Body of pancreas (tissue), 4 donors: Measurements from ENCODE around the gene MUC6. TPM values are rescaled to one million over a fixed set of nuclear protein-coding genes. Genes with fewer than 3 reads are reported as not detected.

Experiments
- ATAC-seq: fragments of 150-250 bp; one replicate; pipeline ENCODE4 v1.9.1; 2016
- DNase-seq, 4 donors: peaks; one replicate each; pipeline ENCODE4 v3.0.0-alpha.2; 2019
- H3K27ac ChIP-seq, 4 donors: fragments of 200-600 bp; sonication (generic); 1 replicate in 3 of 4; 2 replicates in 1 of 4; pipeline versions ENCODE4 v1.5.1 to v1.6.1; 2016 to 2019; ENCODE audit warnings: mild to moderate bottlenecking in 1 of 4, mixed read lengths in 1 of 4, moderate library complexity in 1 of 4
- H3K27me3 ChIP-seq, 2 donors: fragments of 200-600 bp; sonication (generic); one replicate each; pipeline ENCODE4 v1.6.0; 2016; ENCODE audit warnings: mild to moderate bottlenecking in 1 of 2
- H3K36me3 ChIP-seq, 2 donors: fragments of 200-600 bp; sonication (generic); replicated peaks in 1 of 2; 2 replicates each; pipeline ENCODE4 v1.5.1; 2016; ENCODE audit warnings: low read depth in 2 of 2; ENCODE audit not compliant: insufficient read depth in 1 of 2
- H3K4me1 ChIP-seq: fragments of 200-600 bp; sonication (generic); one replicate; pipeline ENCODE4 v1.6.0; 2016
- H3K4me3 ChIP-seq, 2 donors: fragments of 200-600 bp; sonication (generic); 1 replicate in 1 of 2; 2 replicates in 1 of 2; pipeline ENCODE4 v1.5.1; 2016 to 2019
- H3K9me3 ChIP-seq, 3 donors: fragments of 200-600 bp; sonication (generic); 1 replicate in 2 of 3; 2 replicates in 1 of 3; pipeline ENCODE4 v1.5.1; 2016
- CTCF ChIP-seq, 7 experiments: fragments of 450-650 bp in 4 of 7; fragments of 200-600 bp in 3 of 7; sonication (generic) in 3 of 7; IDR thresholded peaks; one replicate each; pipeline ENCODE4 v1.5.1; 2016 to 2019; ENCODE audit warnings: antibody characterized with exemption in 7 of 7
- POLR2A ChIP-seq, 3 donors: fragments of 450-650 bp; IDR thresholded peaks; one replicate each; pipeline ENCODE4 v1.6.1; 2016; ENCODE audit warnings: antibody characterized with exemption in 3 of 3, mild to moderate bottlenecking in 2 of 3
- WGBS, 2 donors: methylation state at CpG; one replicate each; pipeline ENCODE4 v1.1.5; 2017; 5-methylcytosine and 5-hydroxymethylcytosine counted together
- intact Hi-C: fragments of 100-400 bp; cut with DNase I; formaldehyde crosslinking; loops from one replicate; pipeline ENCODE4 v1.15.1; 2023
- total RNA-seq, 2 donors: library from RNA; depleted of rRNA; stranded (reverse); fragments of >200 nt; gene quantifications; one replicate each; pipeline ENCODE4 v1.1.0, GENCODE V29; 2016

Gene MUC6
- total RNA-seq, 2 donors from 2014 or later: 101 to 194 TPM

GRCh38 chr11:1072821-1073231, 36.3 kb upstream of the MUC6 start:
- intact Hi-C loops: no loop called here
- H3K4me1 ChIP-seq: peaks cover 15% of the 10 kb centered on the region
- no peak overlapping the region for H3K4me3 ChIP-seq
- H3K27ac ChIP-seq: peak overlapping the region in 3 of 4 donors; percentile 47 to 77 (median 67)
- H3K36me3 ChIP-seq: no peaks in the 10 kb centered on the region
- no peaks in the 10 kb centered on the region for H3K9me3 ChIP-seq
- TF ChIP-seq POLR2A (IDR thresholded peaks at IDR 0.05): no peak
- TF ChIP-seq CTCF (IDR thresholded peaks at IDR 0.05): no peak
- DNase-seq (peak in 3 of 4 donors; percentile 3 to 10 (median 7)), ATAC-seq (no peak)
- 77 to 79% methylated on average over 5 to 9 of the region's 9 CpGs for WGBS, 2 donors
- no peaks in the 10 kb centered on the region for H3K27me3 ChIP-seq

GRCh38 chr11:1072116-1072820, 35.8 kb upstream of the MUC6 start:
- Histone ChIP-seq H3K27ac (no peak overlapping the region), H3K4me1 (peaks cover 15% of the 10 kb centered on the region), H3K9me3 (no peaks in the 10 kb centered on the region), H3K4me3 (no peak overlapping the region), H3K36me3 (no peaks in the 10 kb centered on the region), H3K27me3 (no peaks in the 10 kb centered on the region)
- DNase-seq (peak in 2 of 4 donors; percentile 10 to 11), ATAC-seq (no peak)
- TF ChIP-seq CTCF (IDR thresholded peaks at IDR 0.05) (no peak), POLR2A (IDR thresholded peaks at IDR 0.05) (no peak)
- intact Hi-C loops: no loop called here
- WGBS, 2 donors: 56 to 71% methylated on average over 8 to 17 of the region's 18 CpGs

GRCh38 chr11:1071571-1072115, 35.1 kb upstream of the MUC6 start:
- WGBS, 2 donors: 80 to 86% methylated on average over 18 to 21 of the region's 21 CpGs

DNA sequence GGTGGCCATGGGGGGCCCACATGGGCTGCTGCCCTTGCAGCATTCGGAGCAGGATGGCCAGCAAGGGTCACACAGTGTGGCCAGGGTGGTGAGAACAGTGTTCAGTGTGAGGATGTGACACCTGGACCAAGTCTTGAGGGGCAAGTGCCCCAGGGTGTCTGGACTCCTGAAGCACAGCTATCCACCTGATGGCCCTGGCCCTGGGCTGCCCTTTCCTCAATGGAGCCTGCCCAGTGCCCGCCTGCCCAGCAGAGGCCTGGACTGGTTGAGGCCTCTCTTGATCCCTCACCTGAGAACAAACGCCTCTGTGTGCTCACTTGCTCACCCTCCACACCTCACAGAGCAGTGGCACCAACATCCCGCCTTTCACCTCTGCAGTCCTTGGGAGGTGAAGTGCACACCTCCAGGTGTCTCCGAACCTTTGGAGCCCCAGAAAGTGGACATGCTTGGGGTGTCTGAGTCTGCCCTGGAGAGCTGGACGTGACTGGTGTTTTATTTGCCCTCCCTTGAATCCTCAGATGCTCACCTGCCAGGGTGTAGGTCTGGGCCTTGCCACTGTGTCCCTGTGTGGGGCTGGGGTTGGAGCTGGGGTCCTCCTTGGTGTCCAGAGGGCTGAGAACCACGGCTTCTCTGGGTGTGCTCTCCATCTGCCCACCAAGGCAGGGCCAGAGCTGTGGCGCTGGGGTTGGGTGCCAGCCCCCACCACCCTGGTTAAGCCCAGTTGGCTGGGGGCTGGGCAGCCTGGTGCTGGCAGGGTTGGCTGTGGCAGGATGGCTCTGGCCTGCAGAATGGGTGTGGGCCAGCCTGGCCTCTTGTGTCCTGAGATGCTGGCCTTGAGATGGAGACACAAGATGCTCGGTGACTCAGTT, 34.3 kb upstream of the MUC6 start:
- Histone ChIP-seq H3K27me3 (no peaks in the 10 kb centered on the region), H3K4me3 (no peak overlapping the region), H3K27ac (no peak overlapping the region), H3K36me3 (no peaks in the 10 kb centered on the region), H3K4me1 (peaks cover 15% of the 10 kb centered on the region), H3K9me3 (no peaks in the 10 kb centered on the region)
- ATAC-seq: no peak
- TF ChIP-seq CTCF (IDR thresholded peaks at IDR 0.05) (no peak), POLR2A (IDR thresholded peaks at IDR 0.05) (no peak)
- WGBS, 2 donors: 69 to 75% methylated on average over 4 to 8 of the region's 9 CpGs
- intact Hi-C loops: no loop called here
- peak in 1 of 4 donors; percentile 3 for DNase-seq

More at GRCh38 chr11:1071571-1072115, 35.1 kb upstream of the MUC6 start:
- intact Hi-C loops: no loop called here
- Histone ChIP-seq H3K27ac (no peak overlapping the region), H3K9me3 (no peaks in the 10 kb centered on the region), H3K4me3 (no peak overlapping the region), H3K36me3 (no peaks in the 10 kb centered on the region), H3K27me3 (no peaks in the 10 kb centered on the region), H3K4me1 (peaks cover 15% of the 10 kb centered on the region)
- DNase-seq (peak in 2 of 4 donors; percentile 3 to 10), ATAC-seq (no peak)
- TF ChIP-seq CTCF (IDR thresholded peaks at IDR 0.05) (no peak), POLR2A (IDR thresholded peaks at IDR 0.05) (no peak)
